HT-29 (cell line): ENCODE data around the gene BRMS1L. TPM values are rescaled to one million over a fixed set of nuclear protein-coding genes. Genes with fewer than 3 reads are reported as not detected.
A peak's percentile ranks its signal among the peaks of the same experiment; 100 is the strongest.
"Not testable (repeated sequence)": the region's sequence is repeated elsewhere in the genome, so short reads cannot be mapped to it uniquely, and the experiment has no call there.

Experiments used
- DNase-seq: peaks from one replicate; pipeline ENCODE4 v3.0.0-alpha.2; 2015; ENCODE audit warnings: low spot score
- total RNA-seq: library from RNA; depleted of rRNA; stranded (reverse); fragments of >200 nt; shearing (Covaris generic); gene quantifications from 2 replicates; pipeline ENCODE4 v1.2.3, GENCODE V29; 2014

The BRMS1L gene
- total RNA-seq, 1 experiment from 2014 or later, result 2.9 TPM

DNA sequence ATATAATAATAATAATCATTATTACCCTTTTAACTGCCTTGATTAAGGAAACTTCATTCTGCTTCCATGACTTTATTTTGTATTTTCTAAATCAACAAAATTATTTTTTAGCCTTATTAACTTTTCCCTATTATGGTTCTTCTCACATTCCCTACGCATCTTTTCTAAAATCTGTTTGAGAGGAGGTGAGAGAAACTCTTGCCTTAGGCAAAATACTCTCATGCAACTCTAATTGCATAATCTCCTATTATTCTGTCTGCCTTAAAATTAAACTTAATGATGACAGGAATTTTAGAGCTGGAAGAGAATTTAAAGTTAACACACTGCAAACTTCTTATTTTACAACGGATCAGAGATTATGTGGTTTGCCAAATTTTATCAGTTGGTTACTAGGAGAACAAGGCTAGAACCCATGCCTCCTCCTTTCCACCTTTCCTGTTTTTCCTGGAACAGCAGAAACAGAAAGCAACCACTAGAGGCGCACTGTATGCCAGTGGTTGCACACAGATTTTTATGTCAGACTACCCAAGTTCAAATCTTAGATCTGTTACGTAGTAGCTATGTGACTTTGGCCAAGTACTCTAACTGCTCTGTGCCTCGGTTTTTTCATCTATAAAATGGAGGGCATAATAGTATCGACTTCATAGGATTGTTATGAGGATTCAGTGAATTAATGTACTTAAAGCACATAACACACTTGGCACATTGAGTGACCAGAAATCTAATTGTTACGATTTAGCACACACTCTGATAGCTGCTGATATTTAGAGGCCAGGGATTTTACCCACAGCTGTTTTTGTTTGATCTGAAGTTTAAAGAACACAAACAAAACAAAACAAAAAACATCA lies 4.3 kb upstream of the BRMS1L start:
- DNase-seq, result peak; percentile 26

DNA sequence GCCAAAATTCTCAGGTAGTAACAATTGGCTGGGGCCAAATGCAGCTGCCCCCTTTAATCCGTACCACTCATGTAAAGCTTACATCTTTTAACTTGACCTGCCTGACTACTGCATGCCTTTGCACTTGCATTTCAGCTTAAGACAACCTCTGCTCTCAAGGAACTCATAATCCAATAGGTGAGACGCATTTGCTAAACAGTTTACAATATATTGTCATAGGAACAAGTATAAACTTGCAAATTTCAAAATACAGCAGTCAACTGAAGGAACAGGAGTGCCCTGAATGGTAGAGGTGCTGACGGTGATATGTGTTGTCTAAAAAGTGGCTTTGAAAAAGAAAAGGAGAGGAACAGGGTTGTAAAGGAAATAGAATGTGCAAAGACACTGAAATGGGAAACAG lies 3.6 kb upstream of the BRMS1L start:
- no peak for DNase-seq

DNA sequence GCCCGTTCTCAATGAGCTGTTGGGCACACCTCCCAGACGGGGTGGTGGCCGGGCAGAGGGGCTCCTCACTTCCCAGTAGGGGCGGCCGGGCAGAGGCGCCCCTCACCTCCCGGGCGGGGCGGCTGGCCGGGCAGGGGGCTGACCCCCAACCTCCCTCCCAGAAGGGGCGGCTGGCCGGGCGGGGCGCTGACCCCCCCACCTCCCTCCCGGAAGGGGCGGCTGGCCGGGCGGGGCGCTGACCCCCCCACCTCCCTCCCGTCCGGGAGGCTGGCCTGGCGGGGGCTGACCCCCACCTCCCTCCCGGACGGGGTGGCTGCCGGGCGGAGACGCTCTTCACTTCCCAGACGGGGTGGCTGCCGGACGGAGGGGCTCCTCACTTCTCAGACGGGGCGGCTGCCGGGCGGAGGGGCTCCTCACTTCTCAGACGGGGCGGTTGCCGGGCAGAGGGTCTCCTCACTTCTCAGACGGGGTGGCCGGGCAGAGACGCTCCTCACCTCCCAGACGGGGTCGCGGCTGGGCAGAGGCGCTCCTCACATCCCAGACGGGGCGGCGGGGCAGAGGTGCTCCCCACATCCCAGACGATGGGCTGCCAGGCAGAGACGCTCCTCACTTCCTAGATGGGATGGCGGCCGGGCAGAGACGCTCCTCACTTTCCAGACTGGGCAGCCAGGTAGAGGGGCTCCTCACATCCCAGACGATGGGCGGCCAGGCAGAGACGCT lies 1.5 kb upstream of the BRMS1L start:
- not testable (repeated sequence) for DNase-seq

DNA sequence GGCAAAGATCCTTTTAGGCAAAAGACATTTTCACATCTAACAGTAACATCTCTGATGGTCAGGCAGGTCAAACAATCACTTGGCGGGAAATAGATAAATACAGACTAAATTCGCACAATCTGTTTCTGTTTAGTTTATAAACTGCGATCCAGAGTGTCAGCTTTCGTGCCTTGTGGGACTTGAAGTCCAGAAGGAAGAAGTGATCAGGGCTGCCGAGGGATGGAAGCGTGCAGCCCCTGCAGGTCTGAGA lies 245 bp upstream of the BRMS1L start:
- DNase-seq, result no peak

GRCh38 chr14:35826952-35827416 lies 846 bp downstream of the BRMS1L start:
- DNase-seq, result no peak

DNA sequence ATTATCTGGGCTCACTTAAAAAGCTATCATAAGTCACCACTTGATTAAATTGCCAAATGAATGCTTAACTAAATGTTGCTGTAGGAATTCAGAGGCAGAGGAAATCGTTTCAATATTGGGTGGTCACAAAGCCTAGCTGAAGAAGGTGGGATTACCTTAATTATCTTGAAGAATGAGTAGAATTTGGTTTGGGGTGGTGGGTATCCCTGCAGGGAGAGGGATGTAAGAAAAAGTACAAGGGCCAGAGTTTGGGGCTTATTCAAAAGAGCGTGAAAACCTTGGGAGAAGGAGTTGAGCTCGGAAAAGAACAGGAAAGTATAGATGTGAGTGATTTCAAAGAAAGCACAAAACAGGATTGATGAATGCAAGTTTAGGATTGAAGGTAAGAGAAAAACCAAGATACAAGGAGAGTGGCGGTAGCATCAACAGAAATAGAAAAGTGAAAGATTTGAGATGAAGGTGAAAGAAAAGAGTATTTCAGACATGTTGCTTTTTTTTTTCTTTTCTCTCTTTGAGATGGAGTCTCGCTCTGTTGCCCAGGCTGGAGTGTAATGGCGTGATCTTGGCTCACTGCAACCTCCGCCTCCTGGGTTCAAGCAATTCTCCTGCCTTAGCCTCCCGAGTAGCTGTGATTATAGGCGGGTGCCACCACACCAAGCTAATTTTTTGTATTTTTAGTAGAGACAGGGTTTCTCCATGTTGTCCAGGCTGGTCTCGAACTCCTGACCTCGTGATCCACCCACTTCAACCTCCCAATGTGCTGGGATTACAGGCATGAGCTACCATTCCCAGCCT lies 1.7 kb downstream of the BRMS1L start:
- DNase-seq, result no peak

DNA sequence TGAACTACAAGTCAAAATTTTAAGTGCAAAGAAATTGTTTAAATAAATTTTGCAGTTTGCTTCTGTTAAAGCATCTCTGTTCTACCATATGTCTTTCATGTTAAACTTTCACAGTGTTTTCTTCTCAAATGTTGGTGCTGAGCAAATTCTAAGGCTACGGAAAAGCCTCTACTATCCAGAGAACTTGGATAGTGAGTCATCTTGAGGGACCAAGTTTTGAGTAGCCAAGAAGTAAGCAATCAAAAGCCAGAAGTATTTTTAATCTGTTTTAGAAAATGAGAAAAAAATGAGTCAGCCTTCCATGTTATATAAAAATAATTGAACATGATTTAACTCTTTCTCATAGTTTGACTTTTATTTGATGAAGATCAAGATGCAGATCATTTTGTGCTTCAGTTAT lies 3.3 kb downstream of the BRMS1L start:
- no peak for DNase-seq

DNA sequence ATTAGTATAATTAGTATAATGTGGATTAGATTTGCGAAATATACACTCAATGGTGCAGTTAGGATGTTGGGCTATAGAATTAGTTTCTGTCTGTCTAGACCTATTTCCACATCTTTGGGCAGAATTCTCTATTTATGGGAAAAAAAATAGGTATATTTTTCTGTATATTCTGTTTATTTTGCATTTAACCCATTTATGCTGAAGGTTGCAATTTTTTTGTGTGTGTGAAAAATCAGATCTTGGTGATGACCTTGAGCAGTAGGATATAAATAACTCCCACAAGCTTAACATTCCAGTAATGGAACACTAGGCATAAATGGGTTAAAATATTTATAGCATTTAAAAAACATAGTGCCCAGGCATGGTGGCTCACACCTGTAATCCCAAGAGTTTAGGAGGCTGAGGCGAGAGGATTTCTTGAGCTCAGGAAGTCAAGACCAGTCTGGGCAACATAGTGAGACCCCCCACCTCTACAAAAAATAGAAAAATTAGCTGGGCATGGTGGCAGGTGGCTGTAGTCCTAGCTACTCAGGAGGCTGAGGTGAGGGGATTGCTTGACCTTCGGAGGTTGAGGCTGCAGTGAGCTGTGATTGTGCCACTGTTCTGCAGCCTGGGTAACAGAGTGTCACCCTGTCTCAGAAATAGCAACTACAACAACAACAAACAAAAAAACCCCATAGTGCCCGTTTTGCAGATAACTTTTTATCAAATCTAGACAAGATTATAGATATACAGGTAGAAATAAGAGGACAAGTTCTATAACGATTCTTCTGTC lies 9.3 kb downstream of the BRMS1L start:
- no peak for DNase-seq

DNA sequence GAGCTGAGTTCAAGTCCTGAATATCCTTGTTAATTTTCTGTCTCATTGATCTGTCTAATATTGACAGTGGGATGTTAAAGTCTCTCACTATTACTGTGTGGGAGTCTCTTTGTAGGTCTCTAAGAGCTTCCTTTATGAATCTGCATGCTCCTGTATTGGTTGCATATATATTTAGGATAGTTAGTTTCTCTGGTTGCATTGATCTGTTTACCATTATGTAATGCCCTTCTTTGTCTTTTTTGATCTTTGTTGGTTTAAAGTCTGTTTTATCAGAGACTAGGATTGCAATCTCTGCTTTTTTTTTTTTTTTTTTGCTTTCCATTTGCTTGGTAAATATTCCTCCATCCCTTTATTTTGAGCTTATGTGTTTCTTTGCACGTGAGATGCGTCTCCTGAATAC lies 15.6 kb downstream of the BRMS1L start:
- not testable (repeated sequence) for DNase-seq

- not testable (repeated sequence) for DNase-seq
Measured at GRCh38 chr14:35842245-35842644, 16.1 kb downstream of the BRMS1L start.

DNA sequence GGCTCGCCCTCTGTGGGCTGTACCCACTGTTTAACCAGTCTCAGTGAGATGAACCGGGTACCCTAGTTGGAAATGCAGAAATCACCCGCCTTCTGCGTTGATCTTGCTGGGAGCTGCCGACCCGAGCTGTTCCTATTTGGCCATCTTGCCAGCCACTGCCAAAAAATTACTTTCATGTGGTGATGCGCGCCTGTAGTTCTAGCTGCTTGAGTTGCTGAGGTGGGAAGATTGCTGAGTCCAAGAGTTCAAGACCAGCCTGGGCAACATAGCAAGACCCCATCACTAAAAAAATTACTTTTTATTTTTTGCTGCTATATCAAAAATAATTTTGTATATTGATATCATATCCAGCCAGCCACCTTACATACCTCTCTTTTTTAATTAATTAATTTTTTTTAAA lies 18.4 kb downstream of the BRMS1L start:
- DNase-seq, result no peak

- DNase-seq, result no peak
Measured at GRCh38 chr14:35847636-35848035, 21.5 kb downstream of the BRMS1L start.

GRCh38 chr14:35849122-35849521 lies 23.0 kb downstream of the BRMS1L start:
- DNase-seq, result no peak

GRCh38 chr14:35851823-35852222 lies 25.7 kb downstream of the BRMS1L start:
- DNase-seq, result no peak

DNA sequence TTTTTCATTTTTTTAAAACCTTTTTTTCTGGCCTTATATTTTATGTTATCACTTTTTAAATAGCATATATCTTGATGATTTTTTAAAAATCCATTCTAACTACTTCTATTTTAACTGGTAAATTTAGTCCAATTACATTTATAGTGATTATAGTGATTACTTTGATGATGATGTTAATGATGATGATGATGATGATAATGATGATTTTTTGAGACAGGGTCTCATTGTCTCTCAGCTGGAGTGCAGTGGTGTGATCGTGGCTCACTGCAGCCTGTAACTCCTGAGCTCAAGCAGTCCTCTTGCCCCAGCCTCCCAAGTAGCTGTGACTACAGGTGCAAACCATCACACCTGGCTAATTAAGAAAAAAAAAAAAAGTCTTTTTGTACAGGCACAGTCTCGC lies 27.1 kb downstream of the BRMS1L start:
- no peak for DNase-seq

DNA sequence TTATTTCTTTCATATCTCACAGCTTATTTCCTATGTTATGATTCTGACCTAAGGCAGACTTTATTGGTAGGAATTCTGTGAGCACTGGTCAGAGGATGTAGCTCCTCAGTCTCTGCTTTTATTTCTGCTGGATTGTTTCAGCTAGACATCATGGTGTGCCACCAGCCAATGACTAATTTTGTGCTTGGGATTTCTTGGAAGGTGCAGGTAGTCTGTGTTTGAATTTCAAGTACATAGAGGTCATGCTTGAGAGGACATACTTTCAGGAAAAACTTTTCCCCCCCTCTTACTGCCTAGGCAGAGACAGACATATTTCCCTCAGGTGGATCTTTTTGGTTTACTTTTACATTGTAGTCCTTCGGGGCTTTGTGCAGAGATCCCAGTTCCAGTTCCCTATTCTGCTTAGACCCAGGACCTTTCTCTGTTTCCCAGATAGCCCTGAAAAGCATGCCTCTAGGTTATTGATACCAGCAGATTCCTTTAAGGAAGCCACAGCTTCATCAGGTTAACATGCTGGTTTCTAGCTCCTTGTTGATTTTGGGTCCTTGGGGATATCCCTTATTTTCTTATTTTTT lies 28.6 kb downstream of the BRMS1L start:
- no peak for DNase-seq

GRCh38 chr14:35855876-35856481 lies 29.8 kb downstream of the BRMS1L start:
- no peak for DNase-seq

- no peak for DNase-seq
Measured at GRCh38 chr14:35858521-35859209, 32.5 kb downstream of the BRMS1L start.

GRCh38 chr14:35861204-35861868 lies 35.2 kb downstream of the BRMS1L start:
- no peak for DNase-seq
